Inflammatory macrophage treated with lipopolysaccharide for 1 hour (primary cell): ENCODE data around the gene POLA2.
A peak's percentile ranks its signal among the peaks of the same experiment; 100 is the strongest.

Experiments used
- DNase-seq, 2 donors: peaks; one replicate each; pipeline ENCODE4 v3.0.0-alpha.2; 2020 to 2022

Gene POLA2

DNA sequence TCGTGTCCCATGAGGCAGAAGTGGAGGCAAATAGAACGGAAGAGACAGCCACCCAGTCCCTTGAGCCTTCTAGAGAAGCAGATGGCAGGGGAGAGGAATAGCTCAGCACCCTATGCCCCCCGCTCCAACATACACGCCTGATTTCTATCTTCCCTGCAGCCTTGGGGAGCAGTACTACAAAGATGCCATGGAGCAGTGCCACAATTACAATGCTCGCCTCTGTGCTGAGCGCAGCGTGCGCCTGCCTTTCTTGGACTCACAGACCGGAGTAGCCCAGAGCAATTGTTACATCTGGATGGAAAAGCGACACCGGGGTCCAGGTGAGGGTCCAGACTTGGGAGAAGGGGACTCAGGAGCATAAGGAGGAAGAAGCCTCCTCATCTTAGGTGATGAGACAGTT is 78.5 kb downstream of the POLA2 start:
- no peak for DNase-seq

GRCh38 chr11:65341856-65342255 is 80.1 kb downstream of the POLA2 start:
- peak in 1 of 2 donors; percentile 61 for DNase-seq
